NCI-H82 treated with DMSO at 0.1 percent for 48 hours (cell line): Measurements from ENCODE around the gene LIMD2.

Experiments used
- DNase-seq: peaks from one replicate; lab custom pipeline; 2025; ENCODE audit not compliant: unreplicated experiment; lab: John Stamatoyannopoulos, UW

Gene LIMD2

DNA sequence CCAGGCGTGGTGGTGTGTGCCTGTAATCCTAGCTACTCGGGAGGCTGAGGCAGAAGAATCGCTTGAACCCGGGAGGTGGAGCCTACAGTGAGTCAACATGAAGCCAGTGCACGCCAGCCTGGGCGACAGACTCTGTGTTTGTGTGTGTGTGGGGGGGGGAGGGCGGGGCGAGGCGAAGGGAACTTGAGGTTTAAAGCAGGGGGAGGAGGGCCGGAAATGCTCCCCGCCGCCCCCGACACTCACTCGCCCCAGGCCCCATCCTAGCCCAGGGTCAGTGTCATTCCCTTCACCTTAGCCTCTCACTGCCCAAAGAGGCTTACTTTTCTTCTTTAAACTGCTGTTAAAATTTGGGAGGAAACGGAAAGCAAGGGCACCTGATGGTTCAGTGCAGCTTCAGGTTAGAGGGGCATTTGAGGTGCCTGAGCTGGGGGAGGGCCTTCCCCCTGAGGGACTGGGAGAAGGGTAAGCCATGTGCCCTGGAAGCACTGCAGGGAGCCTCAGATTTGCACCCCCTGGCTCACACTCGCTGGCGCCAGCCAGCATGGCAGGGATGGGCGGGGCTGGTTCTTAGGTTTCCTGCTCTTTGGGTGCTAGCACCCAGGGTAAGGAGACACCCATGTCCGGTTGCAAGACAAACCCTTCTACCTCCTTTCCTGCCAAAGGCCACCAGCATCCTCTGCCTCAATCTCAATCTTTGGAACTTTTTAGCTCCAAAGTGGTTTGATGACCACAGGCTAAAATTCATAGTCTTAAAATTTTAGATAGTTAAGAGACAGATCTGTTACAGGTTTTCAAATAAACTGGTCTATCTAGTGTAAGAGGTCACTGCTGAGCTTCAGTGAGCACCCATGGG lies 2.2 kb upstream of the LIMD2 start:
- no peak for DNase-seq

- DNase-seq = no peak
Observed at GRCh38 chr17:63701456-63701820, 1.5 kb upstream of the LIMD2 start.

- no peak for DNase-seq
Observed at GRCh38 chr17:63700528-63701455, 867 bp upstream of the LIMD2 start.

- no peak for DNase-seq
Observed at GRCh38 chr17:63698886-63699637, 863 bp downstream of the LIMD2 start.

GRCh38 chr17:63698381-63698885 lies 1.5 kb downstream of the LIMD2 start:
- no peak for DNase-seq

DNA sequence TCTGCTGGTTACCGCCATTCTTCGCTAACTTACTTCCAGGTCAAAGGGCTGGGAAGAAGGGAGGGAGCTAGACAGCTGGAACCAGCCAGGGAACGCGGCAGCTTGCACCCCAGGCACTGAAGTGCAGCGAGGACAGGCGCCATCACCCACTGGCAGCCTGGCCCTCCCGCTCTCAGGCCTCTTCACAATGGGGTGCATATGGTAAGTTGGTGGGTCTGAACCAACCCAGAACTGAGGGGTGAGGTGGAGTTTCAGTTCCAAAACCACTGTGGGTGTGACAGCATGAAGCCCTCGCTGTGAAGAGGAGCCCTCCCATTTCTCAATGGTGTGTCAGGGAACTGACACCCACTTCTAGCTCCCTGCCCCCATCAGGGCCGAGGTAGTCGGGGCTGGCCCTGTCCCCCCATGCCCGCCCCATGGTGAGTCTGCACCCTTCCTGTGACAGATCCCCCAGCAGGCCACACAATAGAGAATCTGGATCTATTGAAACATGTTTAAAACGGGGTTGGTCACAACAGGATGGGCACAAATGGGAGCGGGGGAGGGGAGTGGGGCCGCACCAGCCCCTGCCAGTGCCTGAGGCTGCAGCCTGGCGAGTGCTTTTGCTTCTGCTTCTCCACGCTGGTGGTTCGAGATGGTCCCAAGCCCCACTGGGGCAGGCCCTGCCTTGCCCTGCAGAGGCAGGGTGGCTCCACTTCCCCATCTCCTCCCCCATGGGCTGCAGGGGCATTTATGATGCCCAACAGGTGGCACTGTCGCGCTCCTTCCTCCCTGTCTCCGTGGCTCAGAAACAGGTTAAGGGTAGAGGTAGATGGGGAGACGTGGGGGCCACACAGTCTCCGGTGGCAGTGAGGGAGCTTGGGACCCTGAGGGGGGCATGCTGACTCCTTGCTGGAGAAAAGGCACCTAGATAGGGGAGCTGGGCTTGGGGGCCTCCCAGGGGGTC lies 2.3 kb downstream of the LIMD2 start:
- DNase-seq = peak; percentile 27

DNA sequence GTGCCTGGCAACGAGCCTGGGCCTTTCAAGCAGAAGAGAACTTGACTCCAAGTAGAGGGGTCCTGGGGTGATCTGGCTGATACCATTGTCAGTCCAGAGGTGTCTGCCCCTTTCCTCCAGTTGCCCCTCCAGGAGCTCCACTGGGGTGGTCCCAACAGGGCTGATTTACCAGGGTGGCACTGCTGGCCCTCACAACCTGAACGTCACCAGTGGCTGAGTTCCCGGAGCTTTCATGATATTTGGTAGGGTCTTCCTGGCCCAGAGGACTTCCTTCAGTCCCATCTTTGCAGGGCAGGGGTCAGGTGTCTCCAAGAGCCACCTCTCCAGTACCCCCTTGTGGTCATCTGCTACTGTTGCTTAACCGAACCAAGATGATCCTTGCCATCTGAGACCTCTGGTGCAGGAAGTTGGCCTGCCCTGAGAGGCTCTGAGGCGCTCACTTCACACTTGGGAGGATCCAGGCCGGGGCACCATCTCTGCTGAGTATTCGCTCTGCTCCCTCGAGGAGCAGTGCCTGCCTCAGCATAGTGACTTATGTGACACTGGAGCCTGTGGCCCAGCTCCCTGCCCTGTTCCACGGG lies 3.5 kb downstream of the LIMD2 start:
- DNase-seq = no peak

DNA sequence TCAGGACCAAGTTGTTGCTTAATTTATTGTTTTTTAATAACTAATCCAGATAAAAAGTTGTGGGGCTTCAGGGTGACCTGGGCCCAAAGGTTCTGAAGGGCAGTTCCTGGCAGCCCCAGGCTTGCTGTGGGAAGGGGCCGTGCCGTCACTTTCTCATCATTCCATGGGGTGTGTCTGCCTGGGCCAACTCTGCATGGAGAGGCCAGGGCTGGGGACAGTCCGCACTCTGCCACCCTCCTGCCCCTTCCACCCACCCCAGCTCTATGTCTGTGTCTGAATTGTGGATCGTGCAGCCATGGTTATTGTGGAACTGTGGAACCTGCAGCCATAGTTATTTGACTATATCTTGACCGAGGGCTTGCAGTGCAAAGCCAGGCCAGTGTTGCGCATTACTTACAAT lies 4.0 kb downstream of the LIMD2 start:
- no peak for DNase-seq

DNA sequence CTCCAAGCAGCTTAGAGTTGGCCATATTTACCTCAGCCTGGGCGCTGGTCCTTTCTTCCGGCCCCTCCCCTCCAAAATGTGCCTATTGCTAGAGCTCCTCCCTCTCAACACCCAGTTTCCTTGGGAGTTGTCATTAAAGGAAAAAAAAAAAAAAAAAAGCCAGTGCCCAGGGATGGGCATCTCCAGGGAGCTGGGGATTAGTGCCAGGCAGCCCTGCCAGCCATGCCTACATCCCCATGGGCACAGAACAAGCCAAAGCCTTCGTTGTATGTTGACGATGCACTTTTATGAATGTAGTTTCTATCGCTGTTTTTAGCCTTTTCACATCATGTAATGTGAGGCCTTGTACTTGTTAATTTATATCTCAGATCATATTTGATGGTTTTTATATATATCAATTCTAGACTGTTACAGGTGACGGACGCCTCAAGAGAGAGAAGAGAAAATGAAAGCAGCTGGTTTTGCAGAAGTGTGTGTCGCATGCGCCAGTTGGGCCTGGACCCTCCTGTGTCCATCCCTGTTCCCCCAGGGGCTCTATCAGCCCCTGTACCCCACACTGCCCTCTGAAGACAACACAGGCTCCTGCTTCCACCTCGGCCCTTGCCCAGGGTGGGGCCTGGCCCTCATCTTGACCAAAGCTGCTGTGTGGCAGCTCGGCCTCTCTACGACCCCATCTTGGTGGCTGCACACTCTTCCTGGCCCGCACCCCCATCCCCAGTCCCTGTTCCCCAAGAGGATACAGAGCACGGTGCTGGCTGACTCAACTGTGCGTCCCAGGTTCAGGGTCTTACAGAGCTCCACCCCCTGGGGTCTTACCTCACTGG lies 4.8 kb downstream of the LIMD2 start:
- no peak for DNase-seq

GRCh38 chr17:63694229-63694949 lies 5.5 kb downstream of the LIMD2 start:
- DNase-seq = peak; percentile 96

DNA sequence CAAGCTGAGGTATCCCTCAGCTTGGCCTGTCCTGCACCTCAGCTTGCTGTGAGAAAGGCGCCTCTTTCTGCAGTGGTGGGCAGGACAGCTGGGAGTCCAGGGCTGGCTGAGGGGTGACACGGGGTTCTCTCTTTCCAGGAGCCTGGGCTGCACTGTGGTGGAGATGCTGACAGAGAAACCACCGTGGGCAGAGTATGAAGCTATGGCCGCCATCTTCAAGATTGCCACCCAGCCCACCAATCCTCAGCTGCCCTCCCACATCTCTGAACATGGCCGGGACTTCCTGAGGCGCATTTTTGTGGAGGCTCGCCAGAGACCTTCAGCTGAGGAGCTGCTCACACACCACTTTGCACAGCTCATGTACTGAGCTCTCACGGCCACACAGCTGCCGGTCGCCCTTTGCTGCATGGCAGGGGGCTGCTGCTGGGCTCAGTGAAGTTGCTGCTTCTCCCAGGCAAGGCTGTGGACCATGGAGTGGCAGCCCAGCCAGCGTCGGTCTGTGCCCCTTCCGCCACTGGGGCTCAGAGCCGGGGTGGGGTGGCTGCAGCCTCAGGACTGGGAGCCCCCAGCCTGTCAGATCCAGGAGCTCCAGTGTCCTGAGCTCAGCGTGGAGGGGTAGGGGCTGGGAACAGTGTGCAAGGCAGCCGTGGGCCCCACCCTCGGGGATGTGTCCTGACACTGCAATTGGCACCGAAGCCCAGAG lies 6.4 kb downstream of the LIMD2 start:
- DNase-seq = no peak

DNA sequence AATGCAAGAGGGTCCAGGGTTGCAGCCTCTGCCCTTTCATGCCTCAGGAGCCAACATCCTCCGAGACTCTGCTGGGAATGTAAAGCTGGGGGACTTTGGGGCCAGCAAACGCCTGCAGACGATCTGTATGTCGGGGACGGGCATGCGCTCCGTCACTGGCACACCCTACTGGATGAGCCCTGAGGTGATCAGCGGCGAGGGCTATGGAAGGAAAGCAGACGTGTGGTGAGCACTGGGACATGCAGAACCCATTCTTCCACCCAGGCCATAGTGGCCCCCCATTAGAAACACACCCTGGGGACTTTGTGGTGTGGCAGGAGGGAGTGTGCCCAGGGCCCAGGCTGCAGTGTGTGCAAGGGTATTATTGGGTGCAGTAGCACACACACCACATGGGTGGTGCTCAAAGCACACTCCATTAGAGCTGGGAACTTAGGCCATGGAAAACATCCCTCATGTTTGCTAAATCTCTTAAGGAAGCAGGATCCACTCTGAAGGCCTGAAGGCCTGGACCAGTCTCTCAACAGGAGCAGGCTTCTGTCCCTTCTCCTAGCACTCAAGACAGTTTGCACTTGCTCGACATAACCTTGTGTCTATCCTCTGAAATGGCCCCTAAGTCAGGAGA lies 7.6 kb downstream of the LIMD2 start:
- peak; percentile 87 for DNase-seq

DNA sequence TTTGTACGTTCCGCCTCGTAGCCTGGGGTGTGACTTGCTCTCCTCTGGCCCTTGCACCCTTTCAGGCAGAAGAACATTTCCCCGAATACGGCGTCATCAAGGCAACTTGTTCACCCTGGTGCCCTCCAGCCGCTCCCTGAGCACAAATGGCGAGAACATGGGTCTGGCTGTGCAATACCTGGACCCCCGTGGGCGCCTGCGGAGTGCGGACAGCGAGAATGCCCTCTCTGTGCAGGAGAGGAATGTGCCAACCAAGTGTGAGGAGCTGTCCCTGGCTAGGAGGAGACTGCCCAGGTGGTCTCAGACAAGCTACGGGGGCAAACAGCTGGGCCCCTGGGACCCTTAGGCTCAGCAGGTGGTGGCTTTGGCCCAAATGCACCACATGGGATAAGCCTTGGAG lies 10.4 kb downstream of the LIMD2 start:
- DNase-seq = no peak

DNA sequence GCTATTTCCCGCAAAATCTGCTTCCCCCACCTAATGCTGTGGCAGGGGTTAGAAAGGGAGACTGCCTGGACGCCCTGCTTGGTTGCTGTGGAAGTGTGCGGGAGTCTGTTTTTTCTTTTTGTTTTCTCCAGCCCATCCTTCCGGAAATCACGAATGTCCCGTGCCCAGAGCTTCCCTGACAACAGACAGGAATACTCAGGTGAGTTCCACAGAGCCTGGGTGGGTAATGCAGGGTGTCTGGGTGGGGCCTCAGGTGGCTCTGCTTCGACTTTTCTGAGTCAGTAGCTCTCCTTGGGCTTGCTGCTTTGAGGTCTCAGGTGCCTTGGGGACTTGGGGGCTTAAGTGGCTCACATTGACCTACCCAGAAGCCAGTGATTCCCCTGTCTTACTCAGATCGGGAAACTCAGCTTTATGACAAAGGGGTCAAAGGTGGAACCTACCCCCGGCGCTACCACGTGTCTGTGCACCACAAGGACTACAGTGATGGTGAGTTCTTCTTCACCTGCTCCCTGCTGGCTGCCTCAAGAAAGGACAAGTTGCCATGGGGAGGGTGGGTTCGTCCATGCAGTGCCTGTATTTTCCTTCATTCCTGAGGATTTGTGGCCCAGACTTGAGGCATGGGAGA lies 11.4 kb downstream of the LIMD2 start:
- DNase-seq = no peak

DNA sequence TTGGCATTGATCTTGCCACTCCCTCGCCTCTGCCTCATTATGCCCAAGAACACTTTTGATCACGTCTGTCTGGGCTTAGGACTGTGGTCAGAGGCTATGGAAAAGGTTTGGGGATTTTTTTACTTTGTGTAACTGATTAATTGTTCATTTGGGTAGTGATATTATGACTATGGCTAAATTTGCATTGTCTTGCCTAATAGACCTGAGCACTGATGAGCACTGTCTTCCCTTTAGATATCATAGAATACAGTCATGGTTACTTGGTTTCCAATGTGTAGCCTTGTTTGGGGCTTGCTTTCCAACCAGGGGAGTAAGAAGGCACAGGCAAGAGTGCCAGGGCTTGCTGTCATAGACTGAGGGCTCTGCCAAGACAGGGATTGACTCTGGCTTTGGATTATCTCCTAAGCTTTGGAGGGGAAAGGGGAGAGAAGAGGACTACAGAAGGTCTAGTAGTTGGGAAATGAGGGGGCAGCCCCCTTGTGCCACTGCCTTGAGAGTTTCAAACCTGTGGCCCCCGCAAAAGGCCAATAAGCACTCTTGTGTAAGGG lies 13.7 kb downstream of the LIMD2 start:
- DNase-seq = peak; percentile 14

DNA sequence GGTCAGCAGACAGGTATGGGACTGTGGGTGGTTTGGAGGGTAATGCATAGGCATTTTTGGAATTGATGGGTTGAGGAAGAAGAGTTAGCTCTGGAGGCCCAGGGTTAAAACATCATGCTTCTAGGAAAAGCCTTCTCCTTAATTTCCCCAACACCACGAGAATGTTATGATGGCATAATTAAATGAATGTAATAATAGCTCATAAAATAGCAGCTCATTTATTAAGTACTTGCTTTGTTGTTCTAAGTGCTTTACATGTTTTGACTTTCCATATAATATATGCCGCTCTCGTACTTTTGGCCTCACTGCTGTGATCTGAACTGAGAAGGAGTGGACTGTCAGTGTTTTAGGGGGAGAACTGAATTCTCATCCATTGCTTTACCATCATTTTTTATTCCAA lies 14.3 kb downstream of the LIMD2 start:
- DNase-seq = no peak
